HepG2 (cell line): ENCODE results near the gene TKTL1.

ENCODE experiments used
- NFYC ChIP-seq: IDR thresholded peaks from 2 replicates; pipeline ENCODE4 v1.6.1; 2016; ENCODE audit warnings: missing genetic modification reagents, missing compliant biosample characterization
- ZNF335 ChIP-seq: sonication (generic); formaldehyde crosslinking; IDR thresholded peaks from 2 replicates; pipeline ENCODE4 v1.4.0; 2020; ENCODE audit warnings: missing genetic modification reagents

DNA sequence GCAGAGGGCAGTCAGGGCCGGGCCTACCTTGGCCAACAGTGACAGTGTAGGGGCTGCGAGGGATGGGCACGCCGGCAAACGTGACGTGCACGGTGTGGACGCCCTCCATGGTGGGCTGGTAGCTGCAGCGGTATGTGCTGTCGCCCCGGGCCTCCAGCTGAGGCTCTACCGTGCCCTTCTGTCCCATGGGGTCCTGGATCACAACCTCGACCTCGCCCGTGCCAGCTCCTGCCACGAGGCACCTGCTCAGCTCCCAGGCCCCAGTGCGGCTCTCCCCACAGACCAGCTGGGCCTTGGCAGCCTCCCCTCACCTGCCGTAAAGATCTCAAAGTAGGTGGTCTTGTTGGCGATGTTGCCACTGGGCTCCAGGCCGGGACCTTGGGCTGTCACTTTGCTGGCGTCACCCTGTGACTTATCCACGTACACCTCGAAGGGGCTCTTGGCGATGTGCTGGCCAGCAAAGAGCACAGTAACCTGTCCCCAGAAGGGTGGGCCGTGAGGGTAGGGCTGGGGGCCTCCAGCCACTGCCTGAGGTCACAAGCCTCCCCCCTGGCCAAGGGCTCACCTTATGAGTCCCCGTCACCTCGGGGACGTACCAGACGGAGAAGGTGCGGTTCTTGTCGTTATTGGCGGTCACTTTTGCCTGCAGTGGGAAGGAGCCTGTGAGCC lies 70.5 kb downstream of the TKTL1 start:
- TF ChIP-seq ZNF335 (CRISPR knock-in tag) (no peak), NFYC (CRISPR knock-in tag) (no peak)
